ES-I3 (cell line): ENCODE results near the gene FSTL4.
"Not testable (repeated sequence)": the region's sequence is repeated elsewhere in the genome, so short reads cannot be mapped to it uniquely, and the experiment has no call there.

ENCODE experiments used
- H3K36me3 ChIP-seq: 2 replicates; pipeline ENCODE4 v1.6.1; 2013; ENCODE audit warnings: mild to moderate bottlenecking, low read length, control low read depth, moderate library complexity; ENCODE audit not compliant: insufficient read depth
- H3K4me1 ChIP-seq: 2 replicates; pipeline ENCODE4 v1.6.1; 2013; ENCODE audit warnings: mild to moderate bottlenecking, control low read depth, low read length; ENCODE audit not compliant: insufficient read depth
- H3K9ac ChIP-seq: 2 replicates; pipeline ENCODE4 v1.6.1; 2013; ENCODE audit warnings: low read depth, mild to moderate bottlenecking, low read length, moderate library complexity
- H3K9me3 ChIP-seq: 2 replicates; pipeline ENCODE4 v1.6.1; 2013; ENCODE audit warnings: mild to moderate bottlenecking, low read length, moderate library complexity; ENCODE audit not compliant: control insufficient read depth, insufficient read depth

FSTL4 gene

DNA sequence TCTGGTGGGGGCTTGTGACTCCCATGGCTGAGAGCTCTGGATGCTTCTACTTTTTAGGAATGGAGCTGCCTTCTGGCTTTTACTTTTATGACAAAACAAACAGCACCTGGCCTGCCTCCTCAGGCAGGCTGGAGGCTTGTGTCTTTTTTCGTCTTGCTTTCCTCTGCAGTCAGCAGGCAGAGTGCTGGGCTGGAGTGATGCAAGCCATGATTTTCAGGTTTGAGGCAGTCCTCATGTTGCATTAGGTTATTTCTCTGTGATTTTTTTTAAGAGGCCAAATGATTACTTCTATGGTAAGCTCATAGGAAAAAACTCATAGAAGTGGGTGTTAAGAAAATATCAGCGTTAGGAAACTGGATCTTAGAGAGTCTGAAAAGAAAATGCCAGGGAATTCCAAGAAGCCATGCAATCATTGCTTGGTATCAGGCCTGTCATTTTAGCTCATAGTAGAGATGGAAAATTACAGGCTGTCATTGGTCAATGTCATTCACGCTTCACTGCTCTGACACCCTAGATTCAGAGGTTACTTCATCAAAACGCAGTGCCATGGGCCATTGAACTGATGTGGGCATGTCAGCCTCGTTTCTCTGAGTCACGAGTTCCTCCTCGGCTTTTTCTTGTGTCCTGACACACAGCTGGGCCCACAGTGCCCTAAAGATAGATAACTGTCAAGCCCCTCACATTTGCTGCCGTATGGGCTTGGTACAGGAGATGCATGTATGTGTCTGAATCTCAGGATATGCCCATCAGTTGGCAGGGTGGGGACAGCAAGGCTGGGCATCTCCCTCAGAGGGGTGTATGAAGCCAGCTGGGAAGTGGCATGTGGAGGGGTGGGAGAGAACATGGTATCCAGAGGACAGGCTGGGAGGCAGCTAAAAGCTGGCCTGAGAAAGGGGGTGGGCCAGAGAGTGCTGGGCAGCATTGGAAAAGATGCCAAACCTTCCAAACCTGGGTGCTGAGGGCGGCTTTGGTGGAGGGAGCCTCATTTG lies 408.7 kb downstream of the FSTL4 start:
- Histone ChIP-seq H3K4me1 (no peaks in the 10 kb centered on the region), H3K9ac (no peak overlapping the region), H3K36me3 (no peaks in the 10 kb centered on the region), H3K9me3 (no peaks in the 10 kb centered on the region)

DNA sequence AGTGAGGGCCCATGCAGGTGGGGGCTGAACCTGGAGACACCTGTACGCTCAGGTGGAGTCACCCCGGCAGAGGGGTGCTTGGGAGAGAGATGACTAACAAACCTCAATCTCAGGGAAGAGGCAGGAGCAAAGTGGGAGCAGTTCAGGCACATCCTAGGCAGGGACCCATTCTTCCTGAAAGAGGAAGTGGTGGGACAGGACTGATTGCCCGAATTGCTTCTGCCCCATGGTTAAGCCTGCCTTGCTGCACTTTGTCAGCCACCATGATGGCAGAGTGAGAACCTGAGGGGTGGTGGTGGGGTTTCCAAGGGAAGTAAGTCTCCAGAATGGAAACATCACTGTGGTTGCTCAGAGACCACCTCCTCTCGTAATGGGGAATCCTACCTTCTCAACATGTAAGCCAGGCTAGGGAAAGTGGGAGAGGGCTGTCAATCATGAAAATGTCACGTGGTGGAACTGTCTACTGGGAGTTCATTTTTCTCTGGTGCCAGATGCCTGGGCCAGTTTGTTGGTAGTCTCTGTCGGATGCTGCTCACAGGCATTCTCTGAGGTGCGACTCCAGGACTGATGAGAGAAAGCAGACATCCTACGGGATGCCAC lies 410.2 kb downstream of the FSTL4 start:
- Histone ChIP-seq H3K9me3 (no peaks in the 10 kb centered on the region), H3K36me3 (no peaks in the 10 kb centered on the region), H3K9ac (no peak overlapping the region), H3K4me1 (no peaks in the 10 kb centered on the region)

DNA sequence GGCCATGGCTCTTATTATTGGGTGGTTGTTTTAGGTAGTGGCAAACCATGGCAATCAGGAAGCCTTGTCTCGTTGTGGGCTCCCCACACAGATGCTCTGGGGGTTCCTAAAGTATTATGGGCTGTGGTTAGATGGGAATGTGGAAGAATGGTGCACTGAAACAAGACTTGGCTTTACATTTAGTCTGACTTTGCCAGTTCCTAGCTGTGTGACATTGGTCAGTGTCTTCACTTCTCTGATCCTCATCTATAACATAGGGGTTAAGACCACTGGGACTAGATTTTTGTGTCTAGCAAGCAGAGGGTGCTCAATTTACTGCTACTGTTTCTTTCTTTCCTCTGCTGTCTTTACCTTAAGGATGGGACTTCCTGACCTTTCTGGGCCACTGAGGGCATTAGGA lies 411.0 kb downstream of the FSTL4 start:
- 0 out of 2 replicates have a peak, but pooled peaks cover 5% of the 10 kb centered on the region for H3K4me1 ChIP-seq
- no peaks in the 10 kb centered on the region for H3K9me3 ChIP-seq
- H3K36me3 ChIP-seq: no peaks in the 10 kb centered on the region
- no peak overlapping the region for H3K9ac ChIP-seq

DNA sequence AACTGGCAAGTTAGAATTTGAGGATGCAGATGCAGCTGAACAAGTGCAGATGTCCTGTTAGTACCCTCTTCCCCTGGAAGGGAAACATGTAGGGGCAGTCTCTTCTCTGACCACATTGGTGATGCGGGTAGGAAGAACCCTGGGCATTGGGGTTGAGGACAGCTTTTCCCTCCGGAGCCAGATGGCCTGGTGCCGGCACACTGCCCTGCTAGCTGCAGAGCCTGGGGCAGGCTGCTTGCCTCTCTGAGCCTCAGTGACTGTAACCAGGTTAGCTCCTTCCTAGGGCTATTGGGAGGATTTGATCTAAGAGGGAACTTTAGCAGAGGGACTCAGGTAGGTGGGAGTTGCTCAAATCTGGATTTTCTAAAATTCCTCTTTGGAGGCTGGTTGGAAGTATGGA lies 412.1 kb downstream of the FSTL4 start:
- Histone ChIP-seq H3K9ac (no peak overlapping the region), H3K4me1 (0 out of 2 replicates have a peak, but pooled peaks cover 5% of the 10 kb centered on the region), H3K9me3 (no peaks in the 10 kb centered on the region), H3K36me3 (no peaks in the 10 kb centered on the region)

DNA sequence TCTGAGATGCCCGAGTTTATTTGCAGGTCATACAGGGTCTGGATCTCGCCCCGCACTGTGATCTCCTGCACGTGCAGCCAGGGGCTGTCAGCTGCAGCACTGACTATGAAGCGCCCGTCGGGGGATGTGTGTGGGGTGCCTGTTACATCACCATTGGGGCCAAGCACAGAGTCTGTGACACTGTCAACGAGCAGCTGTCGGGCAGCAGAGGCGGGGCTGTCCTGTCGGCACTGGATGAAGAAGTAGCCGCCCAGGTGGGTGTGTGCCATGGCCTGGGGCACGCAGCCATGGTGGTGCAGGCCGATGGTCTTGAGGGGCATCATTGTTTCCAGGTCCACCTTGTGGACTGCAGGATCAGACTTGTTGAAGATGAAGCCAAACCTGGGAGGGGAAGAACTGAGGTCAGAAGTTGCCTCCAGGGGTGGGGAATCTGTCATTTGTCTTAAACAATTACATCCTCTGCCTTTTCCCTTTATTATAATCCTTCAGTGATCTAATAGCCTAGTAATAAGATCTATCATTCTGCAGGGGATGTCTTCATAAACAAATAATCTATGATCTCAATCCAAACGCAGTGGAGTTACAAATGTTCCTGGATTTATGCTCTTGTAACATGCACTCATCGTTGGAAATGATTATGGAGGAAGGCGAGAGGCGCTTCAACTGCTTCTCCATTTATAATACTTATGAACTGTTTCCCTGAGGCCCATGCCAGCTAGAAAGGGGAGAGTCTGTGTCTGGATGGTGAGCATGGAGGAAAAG lies 412.7 kb downstream of the FSTL4 start:
- 0 out of 2 replicates have a peak, but pooled peaks cover 5% of the 10 kb centered on the region for H3K4me1 ChIP-seq
- H3K9me3 ChIP-seq: no peaks in the 10 kb centered on the region
- H3K9ac ChIP-seq: no peak overlapping the region
- no peaks in the 10 kb centered on the region for H3K36me3 ChIP-seq

DNA sequence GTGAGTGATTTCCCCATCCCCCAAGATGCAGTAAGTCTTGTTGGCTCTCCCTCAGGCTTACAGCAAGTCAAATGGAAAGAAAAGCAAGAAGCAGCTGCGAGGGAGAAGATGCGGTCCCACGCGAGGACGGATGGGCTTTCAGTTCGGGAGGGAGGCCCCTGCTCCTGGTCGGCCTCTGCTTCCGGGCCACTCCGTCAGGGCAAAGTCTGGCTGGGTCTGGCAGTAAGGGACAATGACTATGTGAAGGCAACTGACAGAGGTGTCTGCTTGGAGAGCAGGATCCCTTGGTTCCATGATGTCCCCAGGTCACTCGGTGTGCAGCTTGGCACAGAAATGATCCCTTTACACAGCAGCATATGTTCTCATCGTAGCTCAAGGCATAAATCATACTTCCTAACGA lies 413.8 kb downstream of the FSTL4 start:
- Histone ChIP-seq H3K9me3 (no peaks in the 10 kb centered on the region), H3K9ac (no peak overlapping the region), H3K4me1 (0 out of 2 replicates have a peak, but pooled peaks cover 5% of the 10 kb centered on the region), H3K36me3 (no peaks in the 10 kb centered on the region)

DNA sequence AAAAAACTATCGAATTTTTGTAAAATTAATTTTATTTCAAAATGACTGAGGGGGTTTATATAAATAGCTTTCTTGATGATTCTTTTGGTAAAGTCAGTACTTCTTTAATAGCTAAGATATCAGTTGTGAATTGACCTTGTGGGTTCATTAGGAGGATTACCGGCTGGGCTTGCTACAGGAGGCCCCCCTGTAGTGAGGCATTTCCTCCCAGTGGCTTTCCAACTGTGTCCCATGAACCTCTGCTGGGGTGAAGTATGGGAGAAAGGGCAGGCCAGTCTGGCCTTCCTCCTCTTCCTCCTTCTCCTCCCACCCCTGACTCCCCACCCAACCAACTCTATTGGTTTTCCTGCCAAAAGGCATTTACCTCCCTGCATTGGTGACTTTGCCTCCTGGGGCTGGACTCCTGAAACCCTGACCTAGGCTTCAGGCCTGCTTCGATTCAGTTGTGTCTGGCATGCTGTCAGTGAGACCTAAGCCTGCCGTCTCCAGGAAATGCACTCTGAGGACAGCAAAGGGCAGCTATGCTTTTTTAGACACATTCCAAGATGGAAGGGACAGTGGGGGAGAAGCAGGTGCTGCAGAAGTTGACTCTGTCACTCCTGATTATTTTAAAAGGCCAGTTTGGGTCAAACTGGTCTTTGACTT lies 415.8 kb downstream of the FSTL4 start:
- 0 out of 2 replicates have a peak, but pooled peaks cover 5% of the 10 kb centered on the region for H3K4me1 ChIP-seq
- H3K9me3 ChIP-seq: no peaks in the 10 kb centered on the region; the same call in 1 of the 2 replicates

DNA sequence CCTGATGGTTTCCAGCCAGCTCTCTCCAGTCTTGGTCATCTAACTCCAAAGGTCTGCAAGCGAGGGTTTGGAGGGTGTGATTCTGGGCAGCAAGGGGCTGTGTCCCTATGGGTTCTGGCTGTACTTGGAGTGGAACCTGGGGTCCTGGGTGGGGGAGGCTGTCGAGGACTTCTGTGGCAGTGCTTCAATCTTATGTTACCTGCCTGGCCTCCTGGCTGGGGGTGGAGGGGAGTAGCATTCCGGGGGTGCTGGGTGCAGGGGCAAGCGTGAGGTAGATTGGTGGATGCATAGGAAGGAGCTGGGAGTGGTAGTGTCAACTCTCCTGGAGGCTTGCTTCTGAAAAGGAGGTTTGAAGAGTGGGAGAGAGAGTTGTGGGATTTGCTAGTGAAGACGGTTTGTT lies 417.1 kb downstream of the FSTL4 start:
- no peaks in the 10 kb centered on the region; the same call in 1 of the 2 replicates for H3K9me3 ChIP-seq
- H3K9ac ChIP-seq: no peak overlapping the region
- H3K4me1 ChIP-seq: 0 out of 2 replicates have a peak, but pooled peaks cover 5% of the 10 kb centered on the region
- no peaks in the 10 kb centered on the region for H3K36me3 ChIP-seq

More for the DNA sequence above, 415.8 kb downstream of the FSTL4 start:
- Histone ChIP-seq H3K36me3 (no peaks in the 10 kb centered on the region), H3K9ac (no peak overlapping the region)

DNA sequence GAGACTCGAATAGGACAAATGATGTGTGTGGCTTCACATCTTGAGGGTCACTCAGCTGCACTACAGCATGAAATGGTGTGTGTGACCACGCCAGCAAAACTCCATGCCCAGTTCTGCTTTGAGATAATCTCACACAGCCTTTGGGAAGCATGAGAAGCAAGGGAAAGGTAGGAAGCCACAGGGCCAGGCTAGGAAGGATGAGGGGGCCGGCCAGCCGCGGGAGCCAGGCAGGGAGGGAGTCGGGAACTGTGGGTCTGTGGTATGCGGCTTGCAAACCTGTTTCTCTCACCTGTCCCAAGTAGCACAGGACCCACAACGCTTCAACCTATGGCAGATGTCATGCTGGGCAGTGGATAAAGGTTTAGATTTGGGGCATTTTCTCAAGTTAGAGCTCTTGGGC lies 418.5 kb downstream of the FSTL4 start:
- Histone ChIP-seq H3K9me3 (no peaks in the 10 kb centered on the region; the same call in 1 of the 2 replicates), H3K9ac (no peak overlapping the region), H3K36me3 (no peaks in the 10 kb centered on the region), H3K4me1 (0 out of 2 replicates have a peak, but pooled peaks cover 5% of the 10 kb centered on the region)

DNA sequence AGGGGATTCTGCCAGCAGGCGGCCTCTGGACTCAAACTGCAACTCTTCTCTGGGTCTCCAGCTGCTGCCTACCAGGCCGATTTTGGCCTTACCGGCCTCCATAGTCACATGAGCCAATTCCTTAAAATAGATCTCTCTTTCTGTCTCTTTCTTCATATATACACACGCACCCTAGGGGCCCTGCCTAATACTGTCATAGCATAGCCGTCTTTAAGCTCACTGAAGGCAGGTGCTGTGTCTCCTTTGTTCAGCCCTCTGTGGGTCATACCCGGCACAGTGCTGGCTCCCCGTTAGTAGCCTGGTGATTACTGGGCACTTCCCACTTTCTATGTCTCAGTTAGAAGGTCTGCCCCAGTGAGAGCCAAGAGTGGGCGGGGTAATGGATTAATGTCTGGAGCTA lies 419.6 kb downstream of the FSTL4 start:
- no peak overlapping the region for H3K9ac ChIP-seq
- no peaks in the 10 kb centered on the region for H3K36me3 ChIP-seq
- H3K4me1 ChIP-seq: 0 out of 2 replicates have a peak, but pooled peaks cover 5% of the 10 kb centered on the region
- H3K9me3 ChIP-seq: no peaks in the 10 kb centered on the region; the same call in 1 of the 2 replicates

DNA sequence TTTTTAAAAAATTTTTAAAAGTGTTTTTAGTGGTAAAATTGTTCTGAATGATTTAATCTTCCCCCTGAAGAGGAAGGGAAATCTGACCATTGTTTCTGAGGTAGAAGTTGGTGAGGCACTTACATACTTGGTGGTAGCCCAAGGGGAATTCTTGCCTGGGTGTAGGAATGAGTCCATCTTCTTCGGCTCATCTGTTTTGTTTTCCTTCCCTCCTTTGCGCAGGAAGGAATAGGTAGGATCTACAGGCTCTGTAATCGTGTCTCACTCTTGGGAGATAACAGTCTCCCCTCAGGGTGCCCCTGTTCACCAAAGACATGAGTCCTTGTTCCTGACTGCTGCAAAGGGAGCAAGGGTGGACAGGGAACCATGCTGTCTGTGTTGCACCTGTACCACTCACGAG lies 422.5 kb downstream of the FSTL4 start:
- H3K36me3 ChIP-seq: no peaks in the 10 kb centered on the region
- no peaks in the 10 kb centered on the region for H3K4me1 ChIP-seq
- no peak overlapping the region for H3K9ac ChIP-seq
- no peaks in the 10 kb centered on the region; the same call in 1 of the 2 replicates for H3K9me3 ChIP-seq

DNA sequence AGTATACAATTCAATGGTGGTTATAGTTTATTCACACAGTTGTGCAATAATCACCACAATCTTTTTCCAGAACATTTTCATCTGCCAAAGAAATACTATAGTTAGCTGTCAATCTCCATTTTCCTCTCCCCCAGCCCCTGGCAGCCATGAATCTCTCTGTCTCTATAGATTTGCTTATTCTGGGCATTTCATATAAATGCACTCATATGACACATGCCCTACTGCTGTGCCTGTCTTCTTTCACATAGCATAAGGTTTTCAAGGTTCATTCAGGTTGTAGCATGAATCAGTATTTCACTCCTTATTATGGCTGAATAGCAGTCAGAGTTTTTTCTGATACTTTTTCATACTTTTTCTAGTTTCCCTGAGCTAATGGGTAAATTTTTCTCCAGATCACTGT lies 432.9 kb downstream of the FSTL4 start:
- H3K9ac ChIP-seq: no peak overlapping the region
- no peaks in the 10 kb centered on the region for H3K9me3 ChIP-seq
- H3K4me1 ChIP-seq: no peaks in the 10 kb centered on the region
- no peaks in the 10 kb centered on the region for H3K36me3 ChIP-seq

DNA sequence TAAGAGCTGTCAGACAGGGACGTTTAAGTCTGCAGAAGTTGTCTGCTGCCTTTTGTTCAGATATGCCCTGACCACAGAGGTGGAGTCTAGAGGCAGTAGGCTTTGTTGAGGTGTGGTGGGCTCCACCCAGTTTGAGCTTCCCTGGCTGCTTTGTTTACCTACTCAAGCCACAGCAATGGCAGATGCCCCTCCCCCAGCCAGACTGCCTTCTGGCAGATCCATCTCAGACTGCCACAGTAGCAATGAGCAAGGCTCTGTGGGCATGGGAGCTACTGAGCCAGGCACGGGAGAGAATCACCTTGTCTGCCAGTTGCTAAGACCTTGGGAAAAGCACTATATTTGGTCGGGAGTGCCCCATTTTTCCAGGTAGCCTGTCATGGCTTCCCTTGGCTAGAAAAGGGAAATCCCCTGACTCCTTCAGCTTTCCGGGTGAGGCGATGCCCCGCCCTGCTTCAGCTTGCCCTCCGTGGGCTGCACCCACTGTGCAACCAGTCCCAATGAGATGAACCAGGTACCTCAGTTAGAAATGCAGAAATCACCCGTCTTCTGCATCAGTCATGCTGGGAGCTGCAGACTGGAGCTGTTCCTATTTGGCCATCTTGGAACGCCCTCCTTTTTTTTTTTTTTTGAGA lies 441.5 kb downstream of the FSTL4 start:
- H3K9ac ChIP-seq, H3K9me3 ChIP-seq, H3K4me1 ChIP-seq, H3K36me3 ChIP-seq: not testable (repeated sequence)
